Endothelial cell of umbilical vein (primary cell): ENCODE data around the gene USHBP1. TPM values are rescaled to one million over a fixed set of nuclear protein-coding genes. Genes with fewer than 3 reads are reported as not detected.

ENCODE experiments used
- BruUV-seq: library from RNA; stranded (reverse); fragments of 400-500 nt; replicated peaks from 2 replicates; lab custom pipeline; 2021; lab: Mats Ljungman, UMichigan
- CTCF ChIA-PET: fragments of 300-600, 350-600 bp; sonication (Branson Sonifier 250); formaldehyde crosslinking; loops from one replicate; lab custom pipeline; 2021; ENCODE audit warnings: antibody characterized with exemption, inconsistent platforms; lab: Charles Lee
- POLR2A ChIA-PET: fragments of 300-600, 350-600 bp; sonication (Branson Sonifier 250); formaldehyde crosslinking; loops from one replicate; lab custom pipeline; 2021; ENCODE audit warnings: antibody characterized with exemption, inconsistent platforms; lab: Charles Lee
- DNase-seq: peaks from one replicate; pipeline ENCODE4 v3.0.0-alpha.2; 2011; ENCODE audit warnings: low read depth, low spot score
- FAIRE-seq: peaks from 2 replicates; lab custom pipeline; 2011; peaks lifted over from hg19 to GRCh38; lab: Jason Lieb, UNC
- H2AFZ ChIP-seq: 2 replicates; pipeline ENCODE4 v1.6.0; 2012; ENCODE audit warnings: low read depth, low read length, control low read depth, inconsistent platforms
- H3K27ac ChIP-seq: 2 replicates; pipeline ENCODE4 v1.5.1; 2011; ENCODE audit warnings: low read depth, mild to moderate bottlenecking, control low read depth, low read length, moderate library complexity; ENCODE audit not compliant: insufficient read depth
- H3K27me3 ChIP-seq, 2 experiments: 2 replicates each; pipeline versions ENCODE4 v1.6.0 to v1.6.1; 2011; ENCODE audit warnings: low read length in 2 of 2, mixed read lengths in 1 of 2; ENCODE audit not compliant: control insufficient read depth in 2 of 2, insufficient read depth in 2 of 2
- H3K36me3 ChIP-seq, 2 experiments: 2 replicates in 1 of 2; 3 replicates in 1 of 2; pipeline ENCODE4 v1.5.1; 2011; ENCODE audit warnings: low read length in 2 of 2, mild to moderate bottlenecking in 1 of 2, moderate library complexity in 1 of 2; ENCODE audit not compliant: control insufficient read depth in 2 of 2, insufficient read depth in 2 of 2; ENCODE audit errors: extremely low read depth in 1 of 2
- H3K4me1 ChIP-seq: 3 replicates; pipeline ENCODE4 v1.5.1; 2011; ENCODE audit warnings: mild to moderate bottlenecking, low read length; ENCODE audit not compliant: control insufficient read depth, insufficient read depth; ENCODE audit errors: extremely low read depth
- H3K4me2 ChIP-seq: 2 replicates; pipeline ENCODE4 v1.6.1; 2011; ENCODE audit warnings: low read length, control low read depth, mixed read lengths; ENCODE audit not compliant: insufficient read depth
- H3K4me3 ChIP-seq, 3 experiments: fragments of 200-600 bp in 1 of 3; sonication (generic), shearing (Covaris generic) in 1 of 3; replicated peaks in 1 of 3; 2 replicates each; pipeline ENCODE4 v1.5.1; 2011 to 2016; ENCODE audit warnings: control low read depth in 3 of 3, low read length in 3 of 3, mild to moderate bottlenecking in 2 of 3, inconsistent platforms in 1 of 3, low read depth in 1 of 3, moderate library complexity in 1 of 3; ENCODE audit not compliant: insufficient read depth in 1 of 3
- H3K79me2 ChIP-seq: 2 replicates; pipeline ENCODE4 v1.6.0; 2012; ENCODE audit warnings: low read length, inconsistent platforms; ENCODE audit not compliant: control insufficient read depth, insufficient read depth
- H3K9ac ChIP-seq: replicated peaks from 2 replicates; pipeline ENCODE3; 2011; ENCODE audit warnings: low read length, control low read depth; ENCODE audit not compliant: insufficient read depth; ENCODE audit errors: extremely low read depth
- H3K9me1 ChIP-seq: replicated peaks from 3 replicates; pipeline ENCODE4 v1.6.0; 2011; ENCODE audit warnings: mild to moderate bottlenecking, low read length; ENCODE audit not compliant: control insufficient read depth, insufficient read depth; ENCODE audit errors: extremely low read depth
- H3K9me3 ChIP-seq: replicated peaks from 2 replicates; pipeline ENCODE4 v1.5.1; 2012; ENCODE audit warnings: low read length, inconsistent platforms; ENCODE audit not compliant: control insufficient read depth, insufficient read depth
- H4K20me1 ChIP-seq: replicated peaks from 2 replicates; pipeline ENCODE3; 2011; ENCODE audit warnings: mild to moderate bottlenecking, low read length; ENCODE audit not compliant: control insufficient read depth, insufficient read depth; ENCODE audit errors: extremely low read depth
- CTCF ChIP-seq, 2 donors: IDR thresholded peaks; 1 replicate in 1 of 2; 2 replicates in 1 of 2; pipeline ENCODE4 v1.5.1; 2011; ENCODE audit warnings: low read length in 2 of 2, mild to moderate bottlenecking in 2 of 2, moderate library complexity in 2 of 2, control low read depth in 1 of 2, inconsistent platforms in 1 of 2, low read depth in 1 of 2; ENCODE audit not compliant: insufficient read depth in 1 of 2; ENCODE audit errors: extremely low read depth in 1 of 2
- EZH2 ChIP-seq: IDR thresholded peaks from 2 replicates; pipeline ENCODE4 v1.6.1; 2012; ENCODE audit warnings: borderline replicate concordance, low read depth, mild to moderate bottlenecking, moderate library complexity, low read length, inconsistent platforms; ENCODE audit not compliant: severe bottlenecking
- FOS ChIP-seq: IDR thresholded peaks from 2 replicates; pipeline ENCODE4 v1.6.1; 2011; ENCODE audit warnings: mild to moderate bottlenecking, low read length, moderate library complexity, borderline replicate concordance; ENCODE audit not compliant: insufficient read depth
- GATA2 ChIP-seq: IDR thresholded peaks from 2 replicates; pipeline ENCODE4 v1.7.0; 2011; ENCODE audit warnings: low read depth, mild to moderate bottlenecking, moderate library complexity, mixed read lengths, low read length; ENCODE audit not compliant: insufficient read length, insufficient read depth
- JUN ChIP-seq: IDR thresholded peaks from 2 replicates; pipeline ENCODE4 v1.6.1; 2011; ENCODE audit warnings: borderline replicate concordance, low read depth; ENCODE audit not compliant: insufficient read length, insufficient read depth
- MAX ChIP-seq: IDR thresholded peaks from 2 replicates; pipeline ENCODE4 v1.6.1; 2011; ENCODE audit not compliant: insufficient read depth, insufficient read length
- MYC ChIP-seq: IDR thresholded peaks from one replicate; pipeline ENCODE4 v1.6.1; 2011; ENCODE audit warnings: mild to moderate bottlenecking, low read depth, low read length
- POLR2A ChIP-seq: IDR thresholded peaks from 2 replicates; pipeline ENCODE4 v1.6.1; 2012; ENCODE audit warnings: low read depth, mild to moderate bottlenecking, control low read depth, low read length
- POLR2AphosphoS5 ChIP-seq: IDR thresholded peaks from 2 replicates; pipeline ENCODE4 v1.6.1; 2012; ENCODE audit warnings: low read depth, mild to moderate bottlenecking, control low read depth, low read length, moderate library complexity; ENCODE audit not compliant: insufficient read depth
- dilution Hi-C: fragments of 300-500 bp; cut with MboI; formaldehyde crosslinking; loops from one replicate; pipeline ENCODE4 v1.15.0; 2019; ENCODE audit warnings: low sequenced_read_pairs; ENCODE audit not compliant: extremely low pct_ligation_motif_present
- intact Hi-C: fragments of 100-400 bp; cut with micrococcal nuclease; formaldehyde crosslinking; loops from one replicate; pipeline ENCODE4 v1.10.0; 2022
- polyA plus RNA-seq, 4 experiments: library from polyadenylated mRNA; depleted of rRNA in 3 of 4; stranded (reverse) in 3 of 4; unstranded in 1 of 4; fragments of >200 nt; gene quantifications; 2 replicates each; pipeline versions ENCODE4 v1.2.1 to v1.2.3, GENCODE V29; 2011 to 2012; ENCODE audit warnings: missing spikeins in 1 of 4
- total RNA-seq: library from RNA; stranded (reverse); gene quantifications from 2 replicates; pipeline ENCODE4 v1.2.3, GENCODE V29; 2021

Gene USHBP1
- total and polyA plus RNA-seq, 2 donors (not counting 3 experiments of a cell fraction or from before 2014, with no cell fraction given) = 14.8 to 20.4 TPM

GRCh38 chr19:17306285-17306714, 41.8 kb upstream of the USHBP1 start:
- Histone ChIP-seq H4K20me1 (no peaks in the 10 kb centered on the region), H3K9me1 (no peaks in the 10 kb centered on the region), H3K4me3 (peak overlapping the region; percentile 44 to 72 (median 59)), H3K9me3 (no peaks in the 10 kb centered on the region), H3K9ac (peak overlapping the region; percentile 67), H2AFZ (peak overlapping the region; percentile 88), H3K27ac (peak overlapping the region; percentile 47), H3K4me2 (peak overlapping the region; percentile 81), H3K79me2 (peaks cover 19% of the 10 kb centered on the region), H3K27me3 (no peaks in the 10 kb centered on the region), H3K4me1 (peaks cover 17% of the 10 kb centered on the region), H3K36me3 (no peaks in the 10 kb centered on the region)
- intact Hi-C loops = no loop called here
- ChIA-PET CTCF (no interaction called here), POLR2A (no interaction called here)
- TF ChIP-seq EZH2 = no peak
- no peak for TF ChIP-seq JUN
- TF ChIP-seq CTCF (IDR thresholded peaks at IDR 0.05; ENCODE audit: extremely low read depth in 1 of 2, insufficient read depth in 1 of 2, low read depth in 1 of 2, low read length in 2 of 2) = no peak
- TF ChIP-seq POLR2AphosphoS5 = no peak
- no peak for TF ChIP-seq GATA2
- no peak for TF ChIP-seq MAX
- TF ChIP-seq FOS = no peak
- no peak for TF ChIP-seq POLR2A
- TF ChIP-seq MYC = no peak
- FAIRE-seq (peak; percentile 76), DNase-seq (no peak)
- BruUV-seq = no TSS peak
- dilution Hi-C loops = no loop called here
